CD4-positive, alpha-beta memory T cell (primary cell): ENCODE measurements around the gene ANKRD52. TPM values are rescaled to one million over a fixed set of nuclear protein-coding genes. Genes with fewer than 3 reads are reported as not detected.
A peak's percentile ranks its signal among the peaks of the same experiment; 100 is the strongest.

ENCODE experiments used
- CTCF ChIA-PET: fragments of 350-600 bp; sonication (Branson Sonifier 250); formaldehyde crosslinking; loops from one replicate; lab custom pipeline; 2021; ENCODE audit warnings: inconsistent platforms; ENCODE audit not compliant: partially characterized antibody; lab: Charles Lee
- POLR2A ChIA-PET: fragments of 350-600 bp; sonication (Branson Sonifier 250); formaldehyde crosslinking; loops from one replicate; lab custom pipeline; 2021; ENCODE audit not compliant: partially characterized antibody; lab: Charles Lee
- DNase-seq, 5 donors: peaks; one replicate each; pipeline versions ENCODE4 v3.0.0 to v3.0.0-alpha.2; 2020 to 2022; ENCODE audit warnings: mixed read lengths in 1 of 5
- H3K27ac ChIP-seq: one replicate; pipeline ENCODE4 v1.7.0; 2013; ENCODE audit warnings: low read depth, low read length
- H3K27me3 ChIP-seq: 2 replicates; pipeline ENCODE4 v1.7.0; 2013; ENCODE audit warnings: mild to moderate bottlenecking, low read length, moderate library complexity; ENCODE audit not compliant: insufficient read depth
- H3K36me3 ChIP-seq: 2 replicates; pipeline ENCODE4 v1.7.0; 2013; ENCODE audit warnings: mild to moderate bottlenecking, low read length, moderate library complexity; ENCODE audit not compliant: insufficient read depth
- H3K4me1 ChIP-seq: 2 replicates; pipeline ENCODE4 v1.7.0; 2013; ENCODE audit warnings: mild to moderate bottlenecking, low read length, moderate library complexity; ENCODE audit not compliant: insufficient read depth
- H3K4me3 ChIP-seq, 2 donors: one replicate each; pipeline ENCODE4 v1.7.0; 2013; ENCODE audit warnings: low read length in 2 of 2, mild to moderate bottlenecking in 1 of 2
- H3K9me3 ChIP-seq, 2 donors: one replicate each; pipeline ENCODE4 v1.7.0; 2013; ENCODE audit warnings: low read length in 2 of 2, control low read depth in 1 of 2; ENCODE audit not compliant: control insufficient read depth in 1 of 2
- H3K27ac Mint-ChIP-seq, 7 donors: one replicate each; pipeline ENCODE4 v1.8.0; 2020 to 2021; ENCODE audit warnings: mixed read lengths in 7 of 7, mild to moderate bottlenecking in 6 of 7, inconsistent platforms in 3 of 7, moderate library complexity in 3 of 7
- H3K27me3 Mint-ChIP-seq, 2 donors: one replicate each; pipeline ENCODE4 v1.8.0; 2020 to 2021; ENCODE audit warnings: mixed read lengths in 2 of 2
- H3K36me3 Mint-ChIP-seq, 2 donors: one replicate each; pipeline ENCODE4 v1.8.0; 2020 to 2021; ENCODE audit warnings: mixed read lengths in 2 of 2, inconsistent platforms in 1 of 2, mild to moderate bottlenecking in 1 of 2
- H3K4me1 Mint-ChIP-seq, 4 donors: one replicate each; pipeline ENCODE4 v1.8.0; 2020 to 2021; ENCODE audit warnings: mixed read lengths in 4 of 4, mild to moderate bottlenecking in 1 of 4
- H3K4me3 Mint-ChIP-seq, 8 donors: one replicate each; pipeline ENCODE4 v1.8.0; 2020 to 2021; ENCODE audit warnings: mixed read lengths in 8 of 8, mild to moderate bottlenecking in 7 of 8, moderate library complexity in 6 of 8, inconsistent platforms in 3 of 8
- H3K9me3 Mint-ChIP-seq, 8 donors: one replicate each; pipeline ENCODE4 v1.8.0; 2020 to 2021; ENCODE audit warnings: mixed read lengths in 8 of 8, mild to moderate bottlenecking in 5 of 8, inconsistent platforms in 3 of 8, moderate library complexity in 1 of 8
- intact Hi-C: fragments of 100-400 bp; cut with micrococcal nuclease; formaldehyde crosslinking; loops from one replicate; pipeline ENCODE4 v1.15.1; 2023
- polyA plus RNA-seq, 2 donors: library from polyadenylated mRNA; unstranded; fragments of 300-500 nt; fragmentation: Illumina TruSeq; gene quantifications; one replicate each; pipeline ENCODE4 v1.2.3, GENCODE V29; 2021
- total RNA-seq, 2 experiments: library from RNA; stranded (reverse); gene quantifications; one replicate each; pipeline ENCODE4 v1.2.3, GENCODE V29; 2021

The ANKRD52 gene
- total and polyA plus RNA-seq, 4 experiments from 2014 or later: 3.4 to 44.5 (median 34.6) TPM

GRCh38 chr12:56299853-56300643 is 41.9 kb upstream of the ANKRD52 start, which contains the start of gene CS:
Gene CS, minus strand, starts transcription at chr12:56300330. Its CDS starts 129 bp downstream, at chr12:56300201.
- ChIA-PET CTCF (interaction anchor here (1.4 to 1.5 kb wide), 2 partner anchors 60 to 164 kb away, joined by 4 to 6 read pairs; partner anchors contain the start of gene STAT2), POLR2A (interaction anchor here (0.6 to 2.8 kb wide), 15 partner anchors 8 to 426 kb away, joined by 3 to 11 read pairs (median 4); partner anchors contain the start of genes ANKRD52, ESYT1, IL23A and PA2G4)
- intact Hi-C loops: loop anchor here (1.0 kb wide), 12 partner anchors 9 to 562 kb away; partner anchors contain the start of genes ANKRD52, IL23A, SPRYD4 and STAT2
- Histone ChIP-seq H3K27ac (peak within 1 kb of the TSS; percentile 99), H3K4me1 (peaks cover 57% of the 10 kb centered on the region), H3K27me3 (no peaks in the 10 kb centered on the region), H3K4me3 (peak within 1 kb of the TSS; percentile 79 to 97), H3K36me3 (peaks cover 4% of the 10 kb centered on the region), H3K9me3 (no peaks in the 10 kb centered on the region)
- H3K4me1 Mint-ChIP-seq: peaks cover 31 to 66% (median 50%) of the 10 kb centered on the region in 4 donors
- H3K27me3 Mint-ChIP-seq: no peaks in the 10 kb centered on the region
- peak within 1 kb of the TSS; percentile 90 to 97 (median 96) for H3K4me3 Mint-ChIP-seq
- DNase-seq: peak; percentile 98 to 99 (median 99)
- H3K27ac Mint-ChIP-seq: peak within 1 kb of the TSS; percentile 95 to 99 (median 98)
- no peaks in the 10 kb centered on the region for H3K9me3 Mint-ChIP-seq
- H3K36me3 Mint-ChIP-seq: peaks cover under 1 to 28% of the 10 kb centered on the region in 2 donors

GRCh38 chr12:56299308-56299852 is 41.2 kb upstream of the ANKRD52 start:
- Histone ChIP-seq H3K27me3 (no peaks in the 10 kb centered on the region), H3K27ac (peak overlapping the region; percentile 99), H3K36me3 (peaks cover 4% of the 10 kb centered on the region), H3K9me3 (no peaks in the 10 kb centered on the region), H3K4me3 (peak overlapping the region; percentile 79 to 83), H3K4me1 (peaks cover 57% of the 10 kb centered on the region)
- Mint-ChIP-seq H3K27me3 (no peaks in the 10 kb centered on the region), H3K36me3 (peaks cover 0 to 27% of the 10 kb centered on the region in 2 donors), H3K9me3 (no peaks in the 10 kb centered on the region), H3K27ac (peak overlapping the region; percentile 95 to 99 (median 98)), H3K4me1 (peaks cover 31 to 67% (median 52%) of the 10 kb centered on the region in 4 donors), H3K4me3 (peak overlapping the region; percentile 90 to 97 (median 96))
- peak; percentile 38 to 67 (median 49) for DNase-seq
- ChIA-PET POLR2A (interaction anchor here (0.6 to 2.8 kb wide), 17 partner anchors 8 to 427 kb away, joined by 3 to 11 read pairs (median 4); partner anchors contain the start of genes ANKRD52, CNPY2, ESYT1 and IL23A), CTCF (interaction anchor here (1.3 to 1.6 kb wide), 4 partner anchors 17 to 165 kb away, joined by 4 to 6 read pairs (median 6); partner anchors contain the start of genes CNPY2, RNF41 and STAT2)
- intact Hi-C loops: loop anchor here (1.0 kb wide), 1 partner anchor 8 kb away; no protein-coding TSS in a partner anchor

GRCh38 chr12:56298828-56299227 is 40.6 kb upstream of the ANKRD52 start:
- peak in 1 of 5 donors; percentile 8 for DNase-seq
- peak overlapping the region; percentile 99 for H3K27ac ChIP-seq
- peaks cover 61% of the 10 kb centered on the region for H3K4me1 ChIP-seq
- Mint-ChIP-seq H3K36me3 (peaks cover 0 to 30% of the 10 kb centered on the region in 2 donors), H3K4me3 (peak overlapping the region; percentile 90 to 97 (median 96)), H3K9me3 (no peaks in the 10 kb centered on the region), H3K27ac (peak overlapping the region; percentile 95 to 99 (median 98)), H3K4me1 (peaks cover 34 to 71% (median 55%) of the 10 kb centered on the region in 4 donors), H3K27me3 (no peaks in the 10 kb centered on the region)
- ChIA-PET POLR2A (interaction anchor here (0.8 to 2.8 kb wide), 14 partner anchors 8 to 427 kb away, joined by 3 to 11 read pairs (median 4); partner anchors contain the start of genes ANKRD52, CNPY2, ESYT1 and IL23A), CTCF (interaction anchor here (0.9 to 2.3 kb wide), 8 partner anchors 10 to 175 kb away, joined by 3 to 7 read pairs (median 6); partner anchors contain the start of genes CNPY2, RNF41, SMARCC2 and STAT2)
- peaks cover 4% of the 10 kb centered on the region for H3K36me3 ChIP-seq
- H3K4me3 ChIP-seq: peak overlapping the region; percentile 79 to 83
- no peaks in the 10 kb centered on the region for H3K9me3 ChIP-seq
- intact Hi-C loops: loop anchor here (1.0 kb wide), 1 partner anchor 8 kb away; no protein-coding TSS in a partner anchor
- H3K27me3 ChIP-seq: no peaks in the 10 kb centered on the region

- Histone ChIP-seq H3K4me1 (peaks cover 68% of the 10 kb centered on the region), H3K36me3 (peaks cover 6% of the 10 kb centered on the region), H3K9me3 (no peaks in the 10 kb centered on the region), H3K27me3 (no peaks in the 10 kb centered on the region), H3K4me3 (no peak overlapping the region), H3K27ac (no peak overlapping the region)
- Mint-ChIP-seq H3K4me3 (peak overlapping the region in 5 of 8 donors; percentile 19 to 59 (median 28)), H3K36me3 (peaks cover 3 to 35% of the 10 kb centered on the region in 2 donors), H3K27ac (peak overlapping the region in 5 of 7 donors; percentile 47 to 98 (median 79)), H3K9me3 (no peaks in the 10 kb centered on the region), H3K4me1 (peaks cover 37 to 78% (median 60%) of the 10 kb centered on the region in 4 donors), H3K27me3 (no peaks in the 10 kb centered on the region)
- DNase-seq: no peak
- ChIA-PET POLR2A (interaction anchor here (0.7 to 1.5 kb wide), 5 partner anchors 18 to 172 kb away, joined by 3 to 5 read pairs (median 3); partner anchors contain the start of genes CNPY2, COQ10A and TIMELESS), CTCF (interaction anchor here (1.1 to 2.3 kb wide), 6 partner anchors 10 to 108 kb away, joined by 3 to 7 read pairs (median 4); partner anchors contain the start of genes COQ10A, SMARCC2 and STAT2)
- intact Hi-C loops: no loop called here
These were observed 39.2 kb upstream of the ANKRD52 start for GRCh38 chr12:56297400-56297799.

GRCh38 chr12:56296295-56296694 is 38.1 kb upstream of the ANKRD52 start:
- H3K27me3 Mint-ChIP-seq: no peaks in the 10 kb centered on the region
- Histone ChIP-seq H3K4me3 (no peak overlapping the region), H3K27me3 (no peaks in the 10 kb centered on the region), H3K9me3 (no peaks in the 10 kb centered on the region), H3K4me1 (peaks cover 66% of the 10 kb centered on the region), H3K27ac (no peak overlapping the region), H3K36me3 (peaks cover 9% of the 10 kb centered on the region)
- no peak for DNase-seq
- CTCF ChIA-PET: interaction anchor here (1.2 kb wide), 1 partner anchor 30 kb away, joined by 3 read pairs; the partner anchor contains the start of gene COQ10A
- H3K4me1 Mint-ChIP-seq: peaks cover 38 to 75% (median 57%) of the 10 kb centered on the region in 4 donors
- peaks cover 4 to 39% of the 10 kb centered on the region in 2 donors for H3K36me3 Mint-ChIP-seq
- intact Hi-C loops: no loop called here
- peak overlapping the region in 6 of 7 donors; percentile 21 to 96 (median 40) for H3K27ac Mint-ChIP-seq
- POLR2A ChIA-PET: interaction anchor here (1.5 kb wide), 1 partner anchor 20 kb away, joined by 5 read pairs; the partner anchor contains the start of gene CNPY2
- H3K9me3 Mint-ChIP-seq: no peaks in the 10 kb centered on the region
- peak overlapping the region in 1 of 8 donors; percentile 70 for H3K4me3 Mint-ChIP-seq

GRCh38 chr12:56293795-56294194 is 35.6 kb upstream of the ANKRD52 start:
- H3K9me3 ChIP-seq: no peaks in the 10 kb centered on the region
- no peak for DNase-seq
- Mint-ChIP-seq H3K4me3 (no peak overlapping the region), H3K27me3 (no peaks in the 10 kb centered on the region), H3K36me3 (peaks cover 11 to 34% of the 10 kb centered on the region in 2 donors), H3K27ac (peak overlapping the region in 2 of 7 donors; percentile 16 to 60), H3K9me3 (no peaks in the 10 kb centered on the region), H3K4me1 (peaks cover 34 to 69% (median 47%) of the 10 kb centered on the region in 4 donors)
- H3K4me3 ChIP-seq: no peak overlapping the region
- POLR2A ChIA-PET: no interaction called here
- no peak overlapping the region for H3K27ac ChIP-seq
- intact Hi-C loops: no loop called here
- H3K27me3 ChIP-seq: no peaks in the 10 kb centered on the region
- H3K36me3 ChIP-seq: peaks cover 14% of the 10 kb centered on the region
- peaks cover 56% of the 10 kb centered on the region for H3K4me1 ChIP-seq
- CTCF ChIA-PET: interaction anchor here (1.0 kb wide), 1 partner anchor 10 kb away, joined by 3 read pairs; no protein-coding TSS in a partner anchor
